ENCODE data around the gene ARHGEF39. TPM values are rescaled to one million over a fixed set of nuclear protein-coding genes. Genes with fewer than 3 reads are reported as not detected.

ARHGEF39 gene
- total RNA-seq, 4 donors from 2014 or later, result 1.5 to 3.6 (median 2.4) TPM; not detected in 1

- Histone ChIP-seq H3K9me3 (no peaks in the 10 kb centered on the region), H3K4me1 (no peaks in the 10 kb centered on the region), H3K4me3 (no peak overlapping the region), H3K27ac (no peak overlapping the region), H3K27me3 (no peaks in the 10 kb centered on the region), H3K36me3 (no peaks in the 10 kb centered on the region)
- intact Hi-C loops (cut with DNase I; ENCODE audit: low total_unique reads), result no loop called here
- TF ChIP-seq POLR2A (IDR thresholded peaks at IDR 0.05) (no peak), CTCF (IDR thresholded peaks at IDR 0.05) (no peak)
- DNase-seq, result no peak
Measured at GRCh38 chr9:35705372-35705771, 40.4 kb upstream of the ARHGEF39 start.

GRCh38 chr9:35703906-35704672, 39.1 kb upstream of the ARHGEF39 start:
- TF ChIP-seq CTCF (IDR thresholded peaks at IDR 0.05) (no peak), POLR2A (IDR thresholded peaks at IDR 0.05) (no peak)
- Histone ChIP-seq H3K4me3 (no peak overlapping the region), H3K36me3 (no peaks in the 10 kb centered on the region), H3K27ac (no peak overlapping the region), H3K27me3 (no peaks in the 10 kb centered on the region), H3K9me3 (no peaks in the 10 kb centered on the region), H3K4me1 (no peaks in the 10 kb centered on the region)
- DNase-seq, result no peak
- intact Hi-C loops (cut with DNase I; ENCODE audit: low total_unique reads), result no loop called here

GRCh38 chr9:35702696-35703095, 37.7 kb upstream of the ARHGEF39 start:
- intact Hi-C loops (cut with DNase I; ENCODE audit: low total_unique reads), result no loop called here
- Histone ChIP-seq H3K27ac (no peak overlapping the region), H3K27me3 (no peaks in the 10 kb centered on the region), H3K4me3 (no peak overlapping the region), H3K4me1 (no peaks in the 10 kb centered on the region), H3K36me3 (no peaks in the 10 kb centered on the region), H3K9me3 (no peaks in the 10 kb centered on the region)
- TF ChIP-seq POLR2A (IDR thresholded peaks at IDR 0.05), result no peak
- DNase-seq, result no peak

GRCh38 chr9:35700942-35701341, 35.9 kb upstream of the ARHGEF39 start:
- no peak for DNase-seq
- TF ChIP-seq CTCF (IDR thresholded peaks at IDR 0.05), result no peak
- no peak for TF ChIP-seq POLR2A (IDR thresholded peaks at IDR 0.05)
- Histone ChIP-seq H3K9me3 (no peaks in the 10 kb centered on the region), H3K27me3 (no peaks in the 10 kb centered on the region), H3K4me3 (no peak overlapping the region), H3K27ac (no peak overlapping the region), H3K4me1 (no peaks in the 10 kb centered on the region), H3K36me3 (no peaks in the 10 kb centered on the region)
- intact Hi-C loops (cut with DNase I; ENCODE audit: low total_unique reads), result no loop called here

GRCh38 chr9:35700031-35700430, 35.0 kb upstream of the ARHGEF39 start:
- H3K36me3 ChIP-seq, result no peaks in the 10 kb centered on the region
- H3K27ac ChIP-seq, result no peak overlapping the region
- intact Hi-C loops (cut with DNase I; ENCODE audit: low total_unique reads), result no loop called here
- TF ChIP-seq POLR2A (IDR thresholded peaks at IDR 0.05), result no peak
- TF ChIP-seq CTCF (IDR thresholded peaks at IDR 0.05), result no peak
- H3K27me3 ChIP-seq, result no peaks in the 10 kb centered on the region
- H3K9me3 ChIP-seq, result no peaks in the 10 kb centered on the region
- no peaks in the 10 kb centered on the region for H3K4me1 ChIP-seq
- DNase-seq, result no peak
- no peak overlapping the region for H3K4me3 ChIP-seq
